HG03097 (cell line): ENCODE data around the gene FAM120AOS.

Experiments
- ATAC-seq: cut with Tn5 transposase; IDR thresholded peaks from one replicate; pipeline ENCODE4 v1.9.1; 2021; ENCODE audit not compliant: unreplicated experiment, low FRiP score

FAM120AOS gene

DNA sequence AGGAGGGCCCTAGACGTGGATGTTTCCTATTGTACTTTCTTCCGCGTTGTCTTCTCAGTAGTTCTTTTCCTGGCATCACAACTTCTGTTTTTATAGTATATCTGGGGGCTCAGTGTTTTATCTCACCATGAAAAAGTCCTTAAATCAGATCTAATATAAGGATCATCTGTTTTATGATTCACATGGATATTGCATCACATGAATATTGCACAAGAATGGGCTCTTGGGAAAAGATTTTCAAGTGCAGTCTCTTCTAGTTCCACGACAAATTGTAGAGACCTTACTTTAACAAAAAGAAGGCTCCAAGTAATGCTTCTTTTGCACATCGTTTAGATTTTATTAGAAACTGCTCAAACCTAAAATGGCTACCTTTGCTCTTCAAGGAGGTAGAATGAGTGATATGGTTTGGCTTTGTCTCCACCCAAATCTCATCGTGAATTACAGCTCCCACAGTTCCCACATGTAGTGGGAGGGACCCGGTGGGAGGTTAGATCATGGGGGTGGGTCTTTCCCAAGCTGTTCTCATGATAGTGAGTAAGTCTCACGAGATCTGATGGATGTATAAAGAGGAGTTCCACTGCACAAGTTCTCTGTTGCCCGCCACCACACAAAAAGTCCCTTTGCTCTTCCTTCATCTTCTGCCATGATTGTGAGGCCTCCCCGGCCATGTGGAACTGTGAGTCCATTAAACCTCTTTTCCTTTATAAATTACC lies 55.6 kb downstream of the FAM120AOS start:
- no peak for ATAC-seq
